ENCODE measurements around the gene PRELID3B.

GRCh38 chr20:59069026-59069425, 26.4 kb upstream of the PRELID3B start:
- TF ChIP-seq EZH2 (IDR thresholded peaks at IDR 0.05; ENCODE audit: borderline replicate concordance, low read length) (no peak), CTCF (IDR thresholded peaks at IDR 0.05; ENCODE audit: low read length) (no peak)
